Ectodermal cell (in vitro differentiated cells): ENCODE results near the gene RIC3.

Experiments used
- H3K27ac ChIP-seq: 2 replicates; pipeline ENCODE4 v1.7.0; 2013; ENCODE audit warnings: mild to moderate bottlenecking, low read depth, low read length; ENCODE audit not compliant: insufficient read depth, poor library complexity, severe bottlenecking
- H3K27me3 ChIP-seq: 2 replicates; pipeline ENCODE4 v1.7.0; 2013; ENCODE audit warnings: mild to moderate bottlenecking, low read length; ENCODE audit not compliant: insufficient read depth, control insufficient read depth, poor library complexity, severe bottlenecking
- H3K36me3 ChIP-seq: one replicate; pipeline ENCODE4 v1.7.0; 2013; ENCODE audit warnings: low read length; ENCODE audit not compliant: control insufficient read depth, insufficient read depth
- H3K4me1 ChIP-seq: one replicate; pipeline ENCODE4 v1.7.0; 2013; ENCODE audit warnings: low read length; ENCODE audit not compliant: control insufficient read depth, insufficient read depth
- H3K4me3 ChIP-seq: 2 replicates; pipeline ENCODE4 v1.7.0; 2013; ENCODE audit warnings: low read depth, low read length, control low read depth; ENCODE audit not compliant: insufficient read depth
- H3K9me3 ChIP-seq: 2 replicates; pipeline ENCODE4 v1.7.0; 2013; ENCODE audit warnings: mild to moderate bottlenecking, low read length, moderate library complexity; ENCODE audit not compliant: control insufficient read depth
- WGBS, 2 experiments: methylation state at CpG; one replicate each; pipeline ENCODE4 v1.1.7; 2013; ENCODE audit warnings: missing lambda C conversion rate in 2 of 2; 5-methylcytosine and 5-hydroxymethylcytosine counted together

Gene RIC3

GRCh38 chr11:8138526-8138925, 30.3 kb downstream of the RIC3 start:
- no peak overlapping the region for H3K27ac ChIP-seq
- no peak overlapping the region for H3K4me3 ChIP-seq
- no peaks in the 10 kb centered on the region for H3K4me1 ChIP-seq
- peaks cover 10% of the 10 kb centered on the region for H3K36me3 ChIP-seq
- H3K27me3 ChIP-seq = no peaks in the 10 kb centered on the region
- no peaks in the 10 kb centered on the region for H3K9me3 ChIP-seq
- 93 to 99% methylated on average over 2 of the region's 2 CpGs for WGBS, 2 experiments

- Histone ChIP-seq H3K27ac (no peak overlapping the region), H3K4me1 (no peaks in the 10 kb centered on the region), H3K36me3 (no peaks in the 10 kb centered on the region), H3K27me3 (no peaks in the 10 kb centered on the region), H3K4me3 (no peak overlapping the region), H3K9me3 (no peaks in the 10 kb centered on the region)
- 89 to 92% methylated on average over 1 to 2 of the region's 2 CpGs for WGBS, 2 experiments
Measured at GRCh38 chr11:8127447-8127846, 41.4 kb downstream of the RIC3 start.

GRCh38 chr11:8126649-8127289, 42.1 kb downstream of the RIC3 start:
- H3K27ac ChIP-seq = no peak overlapping the region
- no peaks in the 10 kb centered on the region for H3K36me3 ChIP-seq
- no peaks in the 10 kb centered on the region for H3K4me1 ChIP-seq
- no peaks in the 10 kb centered on the region for H3K9me3 ChIP-seq
- H3K4me3 ChIP-seq = no peak overlapping the region
- 90 to 95% methylated on average over 8 of the region's 8 CpGs for WGBS, 2 experiments
- no peaks in the 10 kb centered on the region for H3K27me3 ChIP-seq

- Histone ChIP-seq H3K9me3 (no peaks in the 10 kb centered on the region), H3K27me3 (no peaks in the 10 kb centered on the region), H3K27ac (no peak overlapping the region), H3K4me3 (no peak overlapping the region), H3K36me3 (no peaks in the 10 kb centered on the region), H3K4me1 (no peaks in the 10 kb centered on the region)
- no CpG with 5 or more reads among the region's 1 CpG for WGBS, 2 experiments
Measured at GRCh38 chr11:8122173-8122764, 46.6 kb downstream of the RIC3 start.

- no peak overlapping the region for H3K4me3 ChIP-seq
- no peaks in the 10 kb centered on the region for H3K9me3 ChIP-seq
- H3K27me3 ChIP-seq = no peaks in the 10 kb centered on the region
- H3K4me1 ChIP-seq = no peaks in the 10 kb centered on the region
- 93 to 94% methylated on average over 7 to 8 of the region's 8 CpGs for WGBS, 2 experiments
- H3K36me3 ChIP-seq = peaks cover 4% of the 10 kb centered on the region
- H3K27ac ChIP-seq = no peak overlapping the region
Measured at GRCh38 chr11:8111636-8112035, 57.2 kb downstream of the RIC3 start.

- no peaks in the 10 kb centered on the region for H3K27me3 ChIP-seq
- no peak overlapping the region for H3K4me3 ChIP-seq
- no peak overlapping the region for H3K27ac ChIP-seq
- H3K36me3 ChIP-seq = peaks cover 8% of the 10 kb centered on the region
- H3K9me3 ChIP-seq = no peaks in the 10 kb centered on the region
- no peaks in the 10 kb centered on the region for H3K4me1 ChIP-seq
- WGBS, 2 experiments = 95 to 96% methylated on average over 4 of the region's 4 CpGs
Measured at GRCh38 chr11:8110396-8110795, 58.4 kb downstream of the RIC3 start.

GRCh38 chr11:8109675-8110074, 59.1 kb downstream of the RIC3 start:
- H3K4me1 ChIP-seq = no peaks in the 10 kb centered on the region
- H3K27me3 ChIP-seq = no peaks in the 10 kb centered on the region
- H3K27ac ChIP-seq = no peak overlapping the region
- H3K9me3 ChIP-seq = no peaks in the 10 kb centered on the region
- H3K4me3 ChIP-seq = no peak overlapping the region
- peaks cover 8% of the 10 kb centered on the region for H3K36me3 ChIP-seq

GRCh38 chr11:8108421-8108820, 60.4 kb downstream of the RIC3 start:
- Histone ChIP-seq H3K4me3 (no peak overlapping the region), H3K27ac (no peak overlapping the region), H3K4me1 (no peaks in the 10 kb centered on the region), H3K9me3 (no peaks in the 10 kb centered on the region), H3K27me3 (no peaks in the 10 kb centered on the region), H3K36me3 (peaks cover 8% of the 10 kb centered on the region)
- 87 to 89% methylated on average over 2 of the region's 2 CpGs for WGBS, 2 experiments

- WGBS, 2 experiments = 89 to 99% methylated on average over 4 to 5 of the region's 5 CpGs
Measured at GRCh38 chr11:8107642-8108041, 61.2 kb downstream of the RIC3 start.

GRCh38 chr11:8106679-8107078, 62.1 kb downstream of the RIC3 start:
- Histone ChIP-seq H3K4me3 (no peak overlapping the region), H3K36me3 (peaks cover 10% of the 10 kb centered on the region)
- WGBS, 2 experiments = 96 to 97% methylated on average over 2 of the region's 2 CpGs

More at GRCh38 chr11:8107642-8108041, 61.2 kb downstream of the RIC3 start:
- H3K36me3 ChIP-seq = peaks cover 8% of the 10 kb centered on the region
- H3K4me3 ChIP-seq = no peak overlapping the region
- no peaks in the 10 kb centered on the region for H3K4me1 ChIP-seq
- H3K9me3 ChIP-seq = no peaks in the 10 kb centered on the region
- no peaks in the 10 kb centered on the region for H3K27me3 ChIP-seq
- no peak overlapping the region for H3K27ac ChIP-seq

More at GRCh38 chr11:8106679-8107078, 62.1 kb downstream of the RIC3 start:
- Histone ChIP-seq H3K27ac (no peak overlapping the region), H3K4me1 (no peaks in the 10 kb centered on the region), H3K9me3 (no peaks in the 10 kb centered on the region), H3K27me3 (no peaks in the 10 kb centered on the region)
